Esophagus squamous epithelium (tissue), 5 donors: ENCODE data around the gene LPP. TPM values are rescaled to one million over a fixed set of nuclear protein-coding genes. Genes with fewer than 3 reads are reported as not detected.

Source experiments
- DNase-seq: peaks from one replicate; lab custom pipeline; 2025; lab: John Stamatoyannopoulos, UW
- H3K27ac ChIP-seq, 4 donors: fragments of 200-600 bp; sonication (generic); one replicate each; pipeline ENCODE4 v1.5.1; 2016 to 2019; ENCODE audit warnings: mild to moderate bottlenecking in 1 of 4
- H3K27me3 ChIP-seq, 4 donors: fragments of 200-600 bp; sonication (generic); 1 replicate in 3 of 4; 2 replicates in 1 of 4; pipeline versions ENCODE4 v1.5.1 to v1.6.0; 2017 to 2021; ENCODE audit warnings: antibody characterized with exemption in 1 of 4
- H3K36me3 ChIP-seq, 3 donors: fragments of 200-600 bp; sonication (generic); one replicate each; pipeline ENCODE4 v1.5.1; 2016 to 2019
- H3K4me1 ChIP-seq, 3 donors: fragments of 200-600 bp; sonication (generic); one replicate each; pipeline ENCODE4 v1.5.1; 2017 to 2019
- H3K4me3 ChIP-seq, 4 donors: fragments of 200-600 bp; sonication (generic); 1 replicate in 3 of 4; 2 replicates in 1 of 4; pipeline ENCODE4 v1.5.1; 2016 to 2019; ENCODE audit warnings: mild to moderate bottlenecking in 2 of 4, moderate library complexity in 1 of 4
- H3K9me3 ChIP-seq, 3 donors: fragments of 200-600 bp; sonication (generic); one replicate each; pipeline ENCODE4 v1.5.1; 2016 to 2019
- POLR2A ChIP-seq, 4 donors: fragments of 450-650 bp; IDR thresholded peaks; one replicate each; pipeline ENCODE4 v1.6.1; 2017; ENCODE audit warnings: antibody characterized with exemption in 4 of 4, mild to moderate bottlenecking in 4 of 4, moderate library complexity in 3 of 4
- WGBS, 2 donors: methylation state at CpG; one replicate each; pipeline ENCODE4 v1.1.5; 2018; 5-methylcytosine and 5-hydroxymethylcytosine counted together
- intact Hi-C: fragments of 100-400 bp; cut with DNase I; formaldehyde crosslinking; loops from one replicate; pipeline ENCODE4 v1.15.0; 2022
- total RNA-seq, 4 donors: library from RNA; depleted of rRNA; stranded (reverse); fragments of >200 nt; gene quantifications; one replicate each; pipeline ENCODE4 v1.1.0, GENCODE V29; 2016
- TF ChIP-seq, protein P1 (sequence below), 6 experiments: fragments of 450-650 bp in 4 of 6; fragments of 200-600 bp in 2 of 6; sonication (generic) in 2 of 6; IDR thresholded peaks; one replicate each; pipeline ENCODE4 v1.5.1; 2016 to 2019; ENCODE audit warnings: antibody characterized with exemption in 6 of 6, mild to moderate bottlenecking in 4 of 6, moderate library complexity in 4 of 6
- donor health status: DM: yes; HTN: yes; CAD: no.

The LPP gene
- total RNA-seq, 4 donors from 2014 or later, result 41.4 to 369 (median 97.3) TPM

DNA sequence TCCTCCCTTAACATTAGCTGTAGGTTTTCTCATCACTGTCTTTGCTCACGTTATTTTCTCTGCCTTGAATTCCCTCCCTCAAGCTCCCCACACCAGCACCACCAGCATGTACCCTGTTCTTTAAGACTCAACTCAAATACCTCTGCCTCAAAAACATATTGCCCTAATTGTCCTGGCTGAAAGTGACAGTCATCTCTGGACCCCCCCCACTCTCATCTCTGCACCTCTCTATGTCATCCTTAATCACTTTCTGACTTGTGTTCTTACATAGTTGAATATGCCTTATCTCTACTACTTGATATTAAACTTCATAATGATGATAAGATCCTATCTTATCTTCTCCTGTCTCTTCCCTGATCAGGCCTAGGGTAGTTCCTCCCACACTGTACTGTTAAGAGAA is 672.6 kb downstream of the LPP start:
- Histone ChIP-seq H3K4me1 (peaks cover 0 to 4% (median 0%) of the 10 kb centered on the region in 3 donors), H3K27ac (no peak overlapping the region), H3K4me3 (no peak overlapping the region), H3K36me3 (no peaks in the 10 kb centered on the region), H3K27me3 (no peaks in the 10 kb centered on the region), H3K9me3 (no peaks in the 10 kb centered on the region)
- intact Hi-C loops, result no loop called here
- TF ChIP-seq, protein P1, sequence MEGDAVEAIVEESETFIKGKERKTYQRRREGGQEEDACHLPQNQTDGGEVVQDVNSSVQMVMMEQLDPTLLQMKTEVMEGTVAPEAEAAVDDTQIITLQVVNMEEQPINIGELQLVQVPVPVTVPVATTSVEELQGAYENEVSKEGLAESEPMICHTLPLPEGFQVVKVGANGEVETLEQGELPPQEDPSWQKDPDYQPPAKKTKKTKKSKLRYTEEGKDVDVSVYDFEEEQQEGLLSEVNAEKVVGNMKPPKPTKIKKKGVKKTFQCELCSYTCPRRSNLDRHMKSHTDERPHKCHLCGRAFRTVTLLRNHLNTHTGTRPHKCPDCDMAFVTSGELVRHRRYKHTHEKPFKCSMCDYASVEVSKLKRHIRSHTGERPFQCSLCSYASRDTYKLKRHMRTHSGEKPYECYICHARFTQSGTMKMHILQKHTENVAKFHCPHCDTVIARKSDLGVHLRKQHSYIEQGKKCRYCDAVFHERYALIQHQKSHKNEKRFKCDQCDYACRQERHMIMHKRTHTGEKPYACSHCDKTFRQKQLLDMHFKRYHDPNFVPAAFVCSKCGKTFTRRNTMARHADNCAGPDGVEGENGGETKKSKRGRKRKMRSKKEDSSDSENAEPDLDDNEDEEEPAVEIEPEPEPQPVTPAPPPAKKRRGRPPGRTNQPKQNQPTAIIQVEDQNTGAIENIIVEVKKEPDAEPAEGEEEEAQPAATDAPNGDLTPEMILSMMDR (IDR thresholded peaks at IDR 0.05), result no peak
- no peak for TF ChIP-seq POLR2A (IDR thresholded peaks at IDR 0.05)
- no peak for DNase-seq
- WGBS, 2 donors, result 81 to 92% methylated on average over 1 of the region's 1 CpG

DNA sequence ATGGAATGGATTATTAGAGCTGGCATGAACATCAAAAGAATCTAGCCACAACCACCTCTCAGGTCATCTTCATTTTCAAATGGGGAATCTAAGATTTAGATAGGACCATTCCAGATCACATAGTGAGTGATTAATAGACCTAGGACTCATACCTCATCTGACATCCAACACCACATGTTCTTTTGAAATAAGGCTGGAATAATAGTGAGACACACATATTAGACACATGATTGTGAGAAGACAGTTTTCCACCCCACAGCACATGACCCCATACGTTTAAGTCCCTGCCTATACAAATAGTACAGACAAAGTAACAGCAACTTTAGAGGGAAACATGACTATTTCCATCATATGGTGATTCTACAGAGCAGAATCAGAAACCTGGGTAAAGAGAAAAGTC is 673.1 kb downstream of the LPP start:
- intact Hi-C loops, result no loop called here
- H3K27me3 ChIP-seq, result no peaks in the 10 kb centered on the region
- TF ChIP-seq POLR2A (IDR thresholded peaks at IDR 0.05), result no peak
- TF ChIP-seq, protein P1 (IDR thresholded peaks at IDR 0.05), result no peak
- no peak for DNase-seq
- no peak overlapping the region for H3K27ac ChIP-seq
- H3K9me3 ChIP-seq, result no peaks in the 10 kb centered on the region
- H3K4me3 ChIP-seq, result no peak overlapping the region
- WGBS, 2 donors, result 65 to 92% methylated on average over 1 of the region's 1 CpG
- peaks cover 0 to 4% (median 1%) of the 10 kb centered on the region in 3 donors for H3K4me1 ChIP-seq
- H3K36me3 ChIP-seq, result no peaks in the 10 kb centered on the region

DNA sequence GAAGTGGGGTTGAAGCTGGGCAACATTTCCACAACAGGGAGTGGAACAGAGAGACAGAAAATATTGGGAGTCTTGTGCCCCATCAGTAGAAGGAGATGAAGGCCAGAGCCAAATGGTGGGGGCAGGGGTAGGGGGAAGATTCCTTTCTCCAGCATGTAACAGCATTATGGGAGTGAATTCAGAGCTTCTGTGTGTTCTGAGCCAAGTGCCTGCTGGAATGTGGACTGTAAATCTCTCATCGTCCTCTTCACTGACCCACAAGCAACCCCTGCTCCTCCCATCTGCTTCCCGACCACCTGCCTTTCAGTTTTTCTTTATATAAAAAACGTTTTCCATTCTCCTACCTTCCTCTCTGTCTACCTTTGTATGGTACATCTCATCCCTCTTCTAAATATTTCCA is 673.6 kb downstream of the LPP start:
- Histone ChIP-seq H3K4me3 (no peak overlapping the region), H3K27me3 (no peaks in the 10 kb centered on the region), H3K4me1 (peaks cover 0 to 8% (median 6%) of the 10 kb centered on the region in 3 donors), H3K9me3 (no peaks in the 10 kb centered on the region), H3K36me3 (no peaks in the 10 kb centered on the region), H3K27ac (no peak overlapping the region)
- no peak for DNase-seq
- intact Hi-C loops, result no loop called here
- TF ChIP-seq, protein P1 (IDR thresholded peaks at IDR 0.05), result no peak
- TF ChIP-seq POLR2A (IDR thresholded peaks at IDR 0.05), result no peak
- 59 to 65% methylated on average over 3 of the region's 3 CpGs for WGBS, 2 donors

DNA sequence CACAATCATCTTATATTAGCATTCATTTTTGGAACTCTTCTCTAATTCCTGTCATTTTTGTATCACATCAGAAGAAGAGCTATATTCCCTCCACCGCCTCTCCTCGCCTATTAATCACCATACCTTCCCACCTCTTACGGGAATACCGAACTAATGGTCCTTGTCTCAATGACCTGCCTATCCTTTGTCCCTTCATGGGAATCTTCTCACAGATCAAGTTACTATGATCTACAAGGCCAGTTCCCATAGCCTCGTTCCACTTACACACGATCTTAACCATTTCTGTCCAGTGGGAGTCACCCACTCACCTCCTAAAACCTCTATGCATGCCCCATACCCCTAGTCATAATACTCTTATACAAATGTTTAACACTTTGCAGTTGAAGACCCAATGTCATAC is 675.2 kb downstream of the LPP start:
- 86 to 95% methylated on average over 6 of the region's 6 CpGs for WGBS, 2 donors
- H3K27ac ChIP-seq, result no peak overlapping the region
- TF ChIP-seq, protein P1 (IDR thresholded peaks at IDR 0.05), result no peak
- TF ChIP-seq POLR2A (IDR thresholded peaks at IDR 0.05), result no peak
- H3K9me3 ChIP-seq, result no peaks in the 10 kb centered on the region
- no peaks in the 10 kb centered on the region for H3K27me3 ChIP-seq
- no peaks in the 10 kb centered on the region for H3K36me3 ChIP-seq
- H3K4me3 ChIP-seq, result no peak overlapping the region
- DNase-seq, result no peak
- intact Hi-C loops, result no loop called here
- H3K4me1 ChIP-seq, result peaks cover 3 to 23% (median 22%) of the 10 kb centered on the region in 3 donors

DNA sequence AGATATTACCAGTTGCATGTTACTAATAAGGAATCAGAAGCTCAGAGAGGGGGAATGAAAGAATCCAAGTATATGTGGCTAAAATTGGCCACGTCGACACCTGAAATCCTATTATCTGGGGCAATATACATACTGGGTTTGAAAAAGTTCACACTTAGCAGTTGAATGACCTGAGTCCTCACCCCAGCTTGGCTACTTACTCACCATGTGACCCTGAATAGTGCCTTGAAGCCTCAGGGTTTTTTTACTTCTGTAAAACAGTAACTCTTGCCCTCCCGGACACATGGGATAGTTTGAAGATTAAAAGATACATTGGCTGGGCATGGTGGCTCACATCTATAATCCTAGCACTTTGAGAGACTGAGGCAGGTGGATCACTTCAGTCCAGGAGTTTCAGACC is 675.6 kb downstream of the LPP start:
- no peaks in the 10 kb centered on the region for H3K9me3 ChIP-seq
- no peak overlapping the region for H3K4me3 ChIP-seq
- 75 to 80% methylated on average over 3 of the region's 3 CpGs for WGBS, 2 donors
- intact Hi-C loops, result no loop called here
- DNase-seq, result no peak
- peaks cover 3 to 26% (median 26%) of the 10 kb centered on the region in 3 donors for H3K4me1 ChIP-seq
- H3K27ac ChIP-seq, result no peak overlapping the region
- TF ChIP-seq, protein P1 (IDR thresholded peaks at IDR 0.05), result no peak
- H3K36me3 ChIP-seq, result no peaks in the 10 kb centered on the region
- H3K27me3 ChIP-seq, result no peaks in the 10 kb centered on the region
